GM03348 (cell line): ENCODE measurements around the gene ENAH.

ENCODE experiments used
- DNase-seq: peaks from one replicate; pipeline ENCODE4 v3.0.0; 2012; ENCODE audit warnings: low spot score

The ENAH gene

GRCh38 chr1:225559902-225560301 is 93.0 kb downstream of the ENAH start:
- DNase-seq = no peak

- no peak for DNase-seq
Measured at GRCh38 chr1:225559326-225559725, 93.6 kb downstream of the ENAH start.

- DNase-seq = no peak
Measured at GRCh38 chr1:225556694-225557093, 96.2 kb downstream of the ENAH start.

GRCh38 chr1:225555821-225556220 is 97.1 kb downstream of the ENAH start:
- DNase-seq = no peak

DNA sequence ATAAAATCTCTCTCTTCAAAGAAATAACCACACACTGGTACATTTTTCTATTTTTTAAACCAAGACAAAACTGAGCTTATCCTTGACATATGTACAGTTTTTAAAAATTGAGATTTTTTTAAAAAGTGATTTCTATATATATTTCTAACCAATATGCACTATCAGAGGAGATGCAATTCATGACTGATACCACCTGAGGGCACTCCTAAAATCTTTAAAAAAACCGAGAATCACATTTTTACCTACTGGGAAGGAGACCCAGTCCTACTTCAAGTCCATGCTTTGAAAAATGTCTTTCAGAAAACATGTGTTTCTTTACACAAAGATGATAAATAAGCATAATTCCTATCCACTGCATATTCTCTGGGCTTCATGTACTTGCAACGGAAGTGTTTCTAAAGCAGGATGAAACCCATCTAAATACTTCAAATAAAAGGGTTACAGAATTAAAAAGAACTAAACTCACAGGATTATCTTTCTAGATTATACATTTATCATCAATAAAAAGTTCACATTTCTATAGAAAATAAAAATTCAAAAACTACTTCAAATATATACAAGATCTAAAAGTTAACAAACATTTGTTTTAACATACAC is 98.6 kb downstream of the ENAH start:
- peak; percentile 54 for DNase-seq

DNA sequence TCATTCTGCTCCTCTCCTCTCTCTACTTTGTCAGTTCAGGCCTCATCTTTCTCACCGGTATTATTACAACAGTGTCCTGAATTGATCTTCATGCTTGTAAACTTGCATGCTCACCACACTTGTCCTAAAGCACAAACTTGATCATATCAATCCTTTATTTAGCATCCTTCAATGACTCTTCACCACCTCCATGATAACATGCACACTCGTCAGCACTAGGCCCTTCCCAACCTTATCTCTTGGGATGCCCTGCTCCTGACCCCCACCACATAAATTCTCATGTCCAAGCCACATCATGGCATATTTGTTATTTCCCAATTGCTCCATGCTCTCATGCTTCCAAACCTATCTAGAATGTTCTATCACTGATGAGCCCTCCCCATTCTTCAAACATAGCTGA is 103.1 kb downstream of the ENAH start:
- no peak for DNase-seq

GRCh38 chr1:225548140-225548857 is 104.6 kb downstream of the ENAH start:
- peak; percentile 29 for DNase-seq

GRCh38 chr1:225545649-225546048 is 107.3 kb downstream of the ENAH start:
- DNase-seq = no peak

DNA sequence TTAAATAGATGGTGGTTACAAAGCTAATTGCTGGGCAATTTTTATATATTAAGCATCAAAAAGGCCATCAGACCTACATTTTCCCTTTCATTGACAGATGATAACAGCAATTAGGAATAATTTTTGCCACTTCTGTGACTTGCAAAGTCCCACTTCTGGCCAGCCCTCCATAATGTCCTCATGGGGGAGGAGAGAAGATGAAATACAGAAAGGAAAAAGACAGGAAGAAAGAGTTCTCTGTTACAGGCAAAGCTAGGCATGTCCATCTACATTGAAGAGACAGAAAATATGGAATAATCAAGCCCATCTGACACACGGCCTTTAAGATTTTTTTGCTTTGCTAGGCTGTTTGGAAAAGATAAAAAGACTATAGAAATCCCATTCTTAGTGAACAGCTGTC is 108.0 kb downstream of the ENAH start:
- DNase-seq = no peak

GRCh38 chr1:225544263-225544662 is 108.7 kb downstream of the ENAH start:
- DNase-seq = no peak

DNA sequence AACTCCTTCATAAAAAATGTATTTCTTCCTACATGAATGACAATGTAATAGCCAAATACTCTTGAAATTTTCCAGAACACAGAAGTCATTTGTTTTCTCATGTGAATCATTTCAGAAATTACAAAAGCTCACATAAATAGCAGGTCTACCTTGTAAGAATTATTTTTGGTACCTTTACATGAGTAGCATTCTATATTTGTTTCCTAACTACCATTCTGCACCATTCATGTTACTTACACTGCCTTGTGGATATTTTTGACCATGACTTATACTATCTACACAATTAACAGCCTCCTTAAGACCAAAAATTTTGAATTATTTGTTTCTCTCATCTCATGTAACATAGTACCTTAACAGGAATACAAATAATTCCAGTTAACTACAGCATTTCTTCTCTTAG is 109.6 kb downstream of the ENAH start:
- DNase-seq = no peak

DNA sequence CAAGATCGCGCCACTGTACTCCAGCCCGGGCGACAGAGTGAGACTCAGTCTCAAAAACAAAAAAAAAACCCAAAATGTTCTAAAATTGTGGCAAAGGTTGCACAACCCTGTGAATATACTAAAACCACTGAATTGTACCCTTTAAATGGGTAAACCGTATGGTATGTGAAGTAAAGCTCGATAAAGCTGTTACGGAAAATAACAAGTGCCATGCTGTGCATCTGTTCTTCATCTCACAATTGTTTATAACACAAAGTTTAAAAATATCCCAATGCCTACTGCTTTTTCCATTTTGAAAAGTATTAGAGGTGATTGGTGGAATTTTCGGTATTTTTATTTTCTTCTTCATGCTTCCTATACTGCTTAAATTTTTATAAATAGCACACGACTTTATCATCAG is 111.5 kb downstream of the ENAH start:
- no peak for DNase-seq

GRCh38 chr1:225539575-225539974 is 113.3 kb downstream of the ENAH start:
- no peak for DNase-seq

- no peak for DNase-seq
Measured at GRCh38 chr1:225539069-225539468, 113.9 kb downstream of the ENAH start.

- DNase-seq = no peak
Measured at GRCh38 chr1:225537554-225538251, 115.2 kb downstream of the ENAH start.

GRCh38 chr1:225535280-225535679 is 117.6 kb downstream of the ENAH start:
- DNase-seq = no peak

- no peak for DNase-seq
Measured at GRCh38 chr1:225534772-225535171, 118.2 kb downstream of the ENAH start.

DNA sequence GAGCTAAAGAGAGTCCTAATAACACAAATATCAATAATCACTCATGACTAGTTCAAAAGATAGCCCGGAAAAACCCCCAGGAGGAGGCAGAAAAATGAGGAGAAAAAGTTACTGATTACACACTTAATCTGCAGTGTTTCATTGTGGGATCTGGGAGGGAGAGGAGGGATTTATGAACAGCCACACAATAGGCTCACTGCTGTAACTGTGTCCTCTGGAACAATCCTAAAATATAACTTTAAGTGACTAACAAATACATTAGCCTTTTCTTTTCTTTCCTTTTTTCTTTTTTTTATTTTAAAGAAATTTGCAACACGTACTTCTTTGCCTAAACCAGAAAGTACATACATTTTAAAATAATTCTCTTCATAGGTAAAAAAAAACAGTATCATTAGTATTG is 118.8 kb downstream of the ENAH start:
- DNase-seq = no peak

GRCh38 chr1:225533238-225533637 is 119.7 kb downstream of the ENAH start:
- no peak for DNase-seq

DNA sequence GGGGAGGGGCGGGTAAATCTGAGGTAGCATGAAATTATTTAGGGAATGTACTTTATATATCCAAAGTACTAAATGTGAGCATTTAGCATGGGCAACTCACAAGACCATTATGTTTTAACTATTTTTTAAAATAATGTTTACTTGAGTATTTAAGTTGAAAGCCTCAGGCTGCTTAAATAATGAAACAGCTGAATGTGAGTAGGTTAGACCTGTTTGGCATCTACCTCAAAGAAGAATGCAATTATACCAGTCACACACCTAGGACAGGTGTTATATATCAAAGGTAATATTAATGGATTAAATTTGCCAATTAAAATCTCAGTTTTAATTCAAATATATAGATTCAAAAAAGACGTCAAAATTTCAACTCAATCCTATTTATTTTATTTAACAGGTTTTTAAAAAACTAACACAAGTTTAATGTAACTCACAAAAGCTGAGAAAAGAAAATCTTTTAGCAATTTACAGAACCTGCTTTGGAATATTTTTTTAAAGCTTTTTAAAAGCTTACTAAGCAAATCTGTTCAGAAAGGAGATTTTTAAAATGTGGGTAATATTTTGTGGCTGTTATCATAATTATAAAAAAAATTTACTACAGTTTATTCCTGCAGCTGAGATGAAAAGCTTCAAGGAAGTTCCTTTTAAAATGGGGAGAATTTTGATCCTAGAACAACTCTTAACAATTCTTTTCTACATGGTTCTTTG is 120.5 kb downstream of the ENAH start:
- no peak for DNase-seq

GRCh38 chr1:225529726-225530125 is 123.2 kb downstream of the ENAH start:
- DNase-seq = no peak

DNA sequence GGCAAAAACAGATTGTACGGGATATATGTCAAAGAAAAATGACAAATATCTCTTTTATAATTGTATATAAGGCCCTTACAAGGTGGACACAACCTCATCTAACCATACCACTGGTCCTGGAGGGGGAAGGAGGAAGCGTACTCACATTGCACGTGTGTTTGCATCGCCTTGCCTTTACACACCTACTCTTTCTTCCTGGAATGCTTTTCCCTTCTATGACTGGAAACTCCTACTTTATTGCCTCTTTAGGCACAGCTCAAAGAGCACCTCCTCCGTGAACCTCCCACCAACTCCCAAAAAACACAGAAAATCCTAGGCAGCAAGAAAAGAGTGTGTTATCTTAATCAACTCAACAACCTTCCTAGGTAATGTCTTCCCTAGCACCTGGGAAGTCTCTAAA is 125.3 kb downstream of the ENAH start:
- no peak for DNase-seq

GRCh38 chr1:225526878-225527277 is 126.0 kb downstream of the ENAH start:
- no peak for DNase-seq
